ENCODE data around the gene PDE6H. TPM values are rescaled to one million over a fixed set of nuclear protein-coding genes. Genes with fewer than 3 reads are reported as not detected.

Gene PDE6H
- polyA plus RNA-seq, 1 of the 3 experiments (the other 2 are of a cell fraction), result not detected

GRCh38 chr12:14946162-14946561 lies 26.7 kb upstream of the PDE6H start:
- no peak overlapping the region for H3K4me2 ChIP-seq
- no peak for DNase-seq
- TF ChIP-seq RAD21 (IDR thresholded peaks at IDR 0.05; ENCODE audit: low read length), result no peak
- TF ChIP-seq MXI1 (IDR thresholded peaks at IDR 0.05; ENCODE audit: low read depth, low read length), result no peak
- no peak for TF ChIP-seq IRF3 (IDR thresholded peaks at IDR 0.05; ENCODE audit: low read depth, low read length)
- TF ChIP-seq SIN3A (IDR thresholded peaks at IDR 0.05; ENCODE audit: borderline replicate concordance, low read depth, low read length), result no peak
- no peak for TF ChIP-seq ZBTB33 (IDR thresholded peaks at IDR 0.05; ENCODE audit: borderline replicate concordance, low read depth)
- no peak for TF ChIP-seq RCOR1 (IDR thresholded peaks at IDR 0.05; ENCODE audit: low read length)
- no peak for TF ChIP-seq POLR2AphosphoS5 (IDR thresholded peaks at IDR 0.05; ENCODE audit: low read depth, low read length)
- TF ChIP-seq YY1 (IDR thresholded peaks at IDR 0.05; ENCODE audit: low read depth), result no peak
- no peak for TF ChIP-seq SMC3 (IDR thresholded peaks at IDR 0.05; ENCODE audit: low read depth, low read length)
- no peak for TF ChIP-seq MAX (IDR thresholded peaks at IDR 0.05; ENCODE audit: low read depth)
- no peak for TF ChIP-seq PBX3 (IDR thresholded peaks at IDR 0.05)
- no peak for TF ChIP-seq RXRA (IDR thresholded peaks at IDR 0.05; ENCODE audit: borderline replicate concordance, low read depth)
- no peak for TF ChIP-seq EZH2phosphoT487 (IDR thresholded peaks at IDR 0.05; ENCODE audit: borderline replicate concordance, low read depth)
- TF ChIP-seq NFIC (IDR thresholded peaks at IDR 0.05; ENCODE audit: borderline replicate concordance), result no peak
- TF ChIP-seq CHD2 (IDR thresholded peaks at IDR 0.05; ENCODE audit: low read length, partially characterized antibody), result no peak
- no peak for TF ChIP-seq TCF12 (IDR thresholded peaks at IDR 0.05)
- no peak for TF ChIP-seq TAF1 (IDR thresholded peaks at IDR 0.05; ENCODE audit: borderline replicate concordance, low read depth, low read length)
- TF ChIP-seq TEAD4 (IDR thresholded peaks at IDR 0.05; ENCODE audit: borderline replicate concordance, insufficient read depth), result no peak
- no peak overlapping the region for H3K4me3 ChIP-seq (ENCODE audit: low read depth in 2 of 2, low read length in 1 of 2)
- no peak overlapping the region for H3K27ac ChIP-seq (ENCODE audit: low read depth in 2 of 2, low read length in 1 of 2)
- H2AFZ ChIP-seq (ENCODE audit: low read depth), result no peak overlapping the region
- peaks cover 33% of the 10 kb centered on the region for H3K79me2 ChIP-seq (ENCODE audit: insufficient read depth)
- H3K27me3 ChIP-seq (ENCODE audit: insufficient read depth), result no peaks in the 10 kb centered on the region
- H3K4me1 ChIP-seq (ENCODE audit: control insufficient read depth in 1 of 2, insufficient read depth in 2 of 2, low read depth in 1 of 2, low read length in 1 of 2), result peaks cover 7 to 38% of the 10 kb centered on the region in 2 experiments
- no peaks in the 10 kb centered on the region for H4K20me1 ChIP-seq (ENCODE audit: insufficient read depth)
- H3K36me3 ChIP-seq (replicated peaks in 1 of 2; ENCODE audit: control insufficient read depth in 1 of 2, insufficient read depth in 2 of 2, low read length in 1 of 2), result peaks cover 43 to 75% of the 10 kb centered on the region in 2 experiments
- no peaks in the 10 kb centered on the region for H3K9me2 ChIP-seq
- no peaks in the 10 kb centered on the region for H3K9me3 ChIP-seq
- WGBS (ENCODE audit: low lambda C conversion rate), result 86% methylated on average over 2 of the region's 2 CpGs
- ChIA-PET POLR2A (no interaction called here), CTCF (interaction anchor here (1.8 kb wide), 1 partner anchor 10 kb away, joined by 6 read pairs; no protein-coding TSS in a partner anchor)
- H3F3A ChIP-seq (replicated peaks; ENCODE audit: insufficient read depth), result peaks cover 9% of the 10 kb centered on the region
- no peak overlapping the region for H3K9ac ChIP-seq

All from SK-N-SH (cell line).